K562 (cell line): Measurements from ENCODE around the gene CERCAM. TPM values are rescaled to one million over a fixed set of nuclear protein-coding genes. Genes with fewer than 3 reads are reported as not detected.

Experiments
- ATAC-seq: fragments of 200-7000 bp; cut with Tn5 transposase; 3 replicates; pipeline ENCODE4 v1.9.1; 2020; ENCODE audit warnings: moderate library complexity
- BruUV-seq: library from RNA; stranded (reverse); fragments of 400-500 nt; replicated peaks from 2 replicates; lab custom pipeline; 2021; lab: Mats Ljungman, UMichigan
- CTCF ChIA-PET: fragments of 300-600 bp; formaldehyde crosslinking; extraction: SDS; loops from one replicate; lab custom pipeline; 2021; ENCODE audit warnings: low intra/inter-chr PET ratio; lab: Yijun Ruan, JAX
- POLR2A ChIA-PET: fragments of 300-600, 350-650 bp; sonication (Branson Sonifier 250); formaldehyde crosslinking; extraction: SDS; loops from one replicate; lab custom pipeline; 2021; ENCODE audit warnings: antibody characterized with exemption, inconsistent platforms; lab: Yijun Ruan, JAX
- DNase-seq, 4 experiments: peaks; one replicate each; pipeline versions ENCODE4 v3.0.0 to v3.0.0-alpha.2; 2011 to 2018; ENCODE audit warnings: low spot score in 3 of 4, mixed read lengths in 3 of 4; ENCODE audit errors: extremely low read depth in 1 of 4
- FAIRE-seq: peaks from 2 replicates; lab custom pipeline; 2011; peaks lifted over from hg19 to GRCh38; lab: Jason Lieb, UNC
- H2AFZ ChIP-seq: 2 replicates; pipeline ENCODE4 v1.6.0; 2011; ENCODE audit warnings: low read depth, low read length, control low read depth, inconsistent platforms
- H3K27ac ChIP-seq: fragments of 200-600 bp; 3 replicates; pipeline ENCODE4 v1.8.0; 2011; ENCODE audit warnings: low read depth, mild to moderate bottlenecking, control low read depth, inconsistent platforms, low read length, moderate library complexity, mixed read lengths; ENCODE audit errors: extremely low read depth
- H3K27me3 ChIP-seq, 2 experiments: fragments of 300-600 bp in 1 of 2; 2 replicates in 1 of 2; 3 replicates in 1 of 2; pipeline versions ENCODE4 v1.6.0 to v1.8.0; 2011; ENCODE audit warnings: inconsistent platforms in 2 of 2, low read length in 2 of 2, mild to moderate bottlenecking in 1 of 2, mixed read lengths in 1 of 2, moderate library complexity in 1 of 2; ENCODE audit not compliant: control insufficient read depth in 2 of 2, insufficient read depth in 2 of 2
- H3K36me3 ChIP-seq: fragments of 300-600 bp; 3 replicates; pipeline ENCODE4 v1.8.0; 2011; ENCODE audit warnings: mild to moderate bottlenecking, low read length, inconsistent platforms; ENCODE audit not compliant: control insufficient read depth, insufficient read depth
- H3K4me1 ChIP-seq, 2 experiments: fragments of 200-600 bp in 1 of 2; replicated peaks in 1 of 2; 2 replicates in 1 of 2; 3 replicates in 1 of 2; pipeline versions ENCODE4 v1.5.1 to v1.8.0; 2011; ENCODE audit warnings: inconsistent platforms in 2 of 2, low read length in 2 of 2, mild to moderate bottlenecking in 1 of 2, mixed read lengths in 1 of 2, moderate library complexity in 1 of 2; ENCODE audit not compliant: control insufficient read depth in 2 of 2, insufficient read depth in 2 of 2
- H3K4me2 ChIP-seq: 2 replicates; pipeline ENCODE4 v1.6.1; 2011; ENCODE audit warnings: low read length, control low read depth, inconsistent platforms, mixed read lengths; ENCODE audit not compliant: insufficient read depth
- H3K4me3 ChIP-seq: fragments of 200-600 bp; sonication (generic), shearing (Covaris generic); 2 replicates; pipeline ENCODE4 v1.5.1; 2016; ENCODE audit warnings: control low read depth, inconsistent platforms
- H3K79me2 ChIP-seq: fragments of 200-600 bp; 3 replicates; pipeline ENCODE4 v1.8.0; 2011; ENCODE audit warnings: low read length, inconsistent platforms; ENCODE audit not compliant: control insufficient read depth, insufficient read depth
- H3K9ac ChIP-seq, 2 experiments: 2 replicates each; pipeline versions ENCODE4 v1.6.0 to v1.6.1; 2011; ENCODE audit warnings: low read depth in 2 of 2, low read length in 2 of 2, control low read depth in 1 of 2, inconsistent platforms in 1 of 2, mild to moderate bottlenecking in 1 of 2, mixed read lengths in 1 of 2; ENCODE audit not compliant: insufficient read depth in 1 of 2
- H3K9me1 ChIP-seq: one replicate; pipeline ENCODE4 v1.6.0; 2011; ENCODE audit warnings: inconsistent platforms, mild to moderate bottlenecking, low read length, moderate library complexity; ENCODE audit not compliant: control insufficient read depth, insufficient read depth
- H3K9me3 ChIP-seq: replicated peaks from 2 replicates; pipeline ENCODE4 v1.5.1; 2011; ENCODE audit warnings: low read depth, low read length, inconsistent platforms; ENCODE audit not compliant: control insufficient read depth, insufficient read depth
- H4K20me1 ChIP-seq: replicated peaks from 2 replicates; pipeline ENCODE4 v1.6.1; 2011; ENCODE audit warnings: low read length, inconsistent platforms, mixed read lengths; ENCODE audit not compliant: control insufficient read depth, insufficient read depth
- FOXJ3 ChIP-seq: sonication (generic); formaldehyde crosslinking; IDR thresholded peaks from 2 replicates; pipeline ENCODE4 v1.4.0; 2020; ENCODE audit warnings: mild to moderate bottlenecking, missing genetic modification reagents
- KLF16 ChIP-seq: IDR thresholded peaks from 2 replicates; pipeline ENCODE4 v1.6.1; 2016; ENCODE audit warnings: antibody characterized with exemption
- MYNN ChIP-seq, 2 experiments: sonication (generic); formaldehyde crosslinking in 1 of 2; IDR thresholded peaks; 2 replicates each; pipeline versions ENCODE4 v1.5.0 to v1.6.1; 2016 to 2020; ENCODE audit warnings: antibody characterized with exemption in 1 of 2, missing genetic modification reagents in 1 of 2
- ZBTB17 ChIP-seq: fragments of 450-650 bp; formaldehyde crosslinking; IDR thresholded peaks from 2 replicates; pipeline ENCODE4 v1.4.0; 2020; ENCODE audit warnings: mild to moderate bottlenecking
- ZKSCAN1 ChIP-seq: fragments of 150-350 bp; IDR thresholded peaks from 2 replicates; pipeline ENCODE4 v1.6.1; 2016; ENCODE audit warnings: low read depth, low read length
- ZNF764 ChIP-seq: fragments of 250-450 bp; sonication (Bioruptor Pico); IDR thresholded peaks from 2 replicates; pipeline ENCODE4 v1.4.0; 2020; ENCODE audit warnings: low read depth, mild to moderate bottlenecking, moderate library complexity
- WGBS: fragments of 100-300 bp; shearing (Covaris generic); methylation state at CpG from one replicate; pipeline ENCODE4 v1.1.6; 2016; ENCODE audit warnings: low coverage, mixed read lengths; ENCODE audit not compliant: insufficient coverage; ENCODE audit errors: missing lambda C conversion rate; 5-methylcytosine and 5-hydroxymethylcytosine counted together
- in situ Hi-C: fragments of 300-500 bp; cut with MboI; formaldehyde crosslinking; loops from 4 replicates; pipeline ENCODE4 v1.15.0; 2018; ENCODE audit warnings: inconsistent platforms, mixed read lengths
- intact Hi-C: fragments of 100-400 bp; cut with micrococcal nuclease; formaldehyde crosslinking; loops from 2 replicates; pipeline ENCODE4 v1.14.2; 2022
- polyA plus RNA-seq, 8 experiments: library from polyadenylated mRNA; depleted of rRNA in 4 of 8; stranded (reverse) in 5 of 8; unstranded in 3 of 8; fragments of >200 nt; fragmentation: Nextera tagmentation in 2 of 8; fragmentation: Illumina TruSeq in 1 of 8; extraction: Ambion mirVana in 2 of 8; extraction: Trizol in 1 of 8; gene quantifications; 2 replicates each; pipeline versions ENCODE4 v1.2.1 to v1.2.3, GENCODE V29; 2011 to 2014; ENCODE audit warnings: inconsistent platforms in 1 of 8, missing spikeins in 1 of 8
- total RNA-seq, 7 experiments: library from RNA; depleted of rRNA in 6 of 7; stranded (reverse); fragments of >200 nt in 6 of 7; fragmentation: Illumina TruSeq in 2 of 7; extraction: Trizol in 2 of 7; gene quantifications; 2 replicates each; pipeline versions ENCODE4 v1.2.1 to v1.2.3, GENCODE V29; 2011 to 2021; ENCODE audit warnings: low replicate concordance in 1 of 7

The CERCAM gene
- total and polyA plus RNA-seq, 9 of the 15 experiments (the other 6 are each of a cell fraction or from before 2014, with no cell fraction given), result 0.75 to 24.0 (median 18.0) TPM

DNA sequence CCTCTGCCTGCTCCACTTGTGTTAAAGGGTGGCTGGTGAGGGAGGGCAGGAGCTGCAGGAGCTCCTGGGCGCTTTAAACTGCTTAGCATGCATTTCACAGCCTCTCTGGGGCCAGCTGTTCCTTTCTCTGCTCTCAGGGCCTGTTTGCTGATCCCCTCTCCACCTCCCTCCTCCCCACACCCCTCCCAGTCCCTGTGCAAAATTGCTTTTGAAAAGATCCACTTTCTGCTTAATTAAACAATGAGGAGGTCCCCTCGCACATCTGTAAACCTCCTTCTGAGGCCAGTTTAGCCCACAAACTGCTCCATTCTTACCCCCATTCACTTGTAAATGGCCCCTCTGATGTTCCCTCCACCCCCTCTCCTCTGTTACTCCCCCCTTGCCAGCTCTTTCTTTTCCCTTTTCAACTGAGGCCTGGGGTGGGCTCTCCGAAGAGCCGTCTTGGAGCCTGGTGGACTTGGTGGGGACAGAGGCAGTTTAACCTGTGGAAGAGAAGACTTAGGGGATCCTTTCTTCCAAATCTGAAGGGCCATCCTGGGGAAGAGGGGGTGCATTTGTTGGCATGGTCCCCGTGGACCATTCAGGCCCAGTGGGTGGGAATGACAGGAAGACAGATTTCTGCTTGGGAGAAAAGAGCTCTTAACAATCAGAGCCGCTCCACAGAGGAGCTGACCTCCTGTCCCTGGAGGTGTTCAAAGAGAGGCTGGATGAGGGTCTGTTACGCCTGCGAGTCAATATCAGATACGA is 37.5 kb upstream of the CERCAM start:
- in situ Hi-C loops, result no loop called here
- no peak overlapping the region for H2AFZ ChIP-seq
- BruUV-seq, result no TSS peak
- H3K4me2 ChIP-seq, result no peak overlapping the region
- peaks cover 76% of the 10 kb centered on the region; the same call in 1 of the 3 replicates for H3K36me3 ChIP-seq
- H3K27ac ChIP-seq, result no peak overlapping the region
- no peak overlapping the region for H3K4me3 ChIP-seq
- H3K9me3 ChIP-seq, result no peaks in the 10 kb centered on the region
- ChIA-PET POLR2A (interaction anchor here (2.6 kb wide), 1 partner anchor 12 kb away, joined by 9 read pairs; the partner anchor contains the start of gene URM1), CTCF (no interaction called here)
- intact Hi-C loops, result no loop called here
- H3K27me3 ChIP-seq, result no peaks in the 10 kb centered on the region
- ATAC-seq (no peak), DNase-seq (no peak), FAIRE-seq (no peak)
- peak overlapping the region in 1 of 2 experiments; percentile 62; a peak in 2 of 4 replicates for H3K9ac ChIP-seq
- 90% methylated on average over 9 of the region's 9 CpGs for WGBS
- TF ChIP-seq ZKSCAN1, result no peak
- no peaks in the 10 kb centered on the region for H4K20me1 ChIP-seq
- no peaks in the 10 kb centered on the region for H3K79me2 ChIP-seq
- H3K4me1 ChIP-seq, result no peaks in the 10 kb centered on the region
- H3K9me1 ChIP-seq, result peaks cover 5% of the 10 kb centered on the region

DNA sequence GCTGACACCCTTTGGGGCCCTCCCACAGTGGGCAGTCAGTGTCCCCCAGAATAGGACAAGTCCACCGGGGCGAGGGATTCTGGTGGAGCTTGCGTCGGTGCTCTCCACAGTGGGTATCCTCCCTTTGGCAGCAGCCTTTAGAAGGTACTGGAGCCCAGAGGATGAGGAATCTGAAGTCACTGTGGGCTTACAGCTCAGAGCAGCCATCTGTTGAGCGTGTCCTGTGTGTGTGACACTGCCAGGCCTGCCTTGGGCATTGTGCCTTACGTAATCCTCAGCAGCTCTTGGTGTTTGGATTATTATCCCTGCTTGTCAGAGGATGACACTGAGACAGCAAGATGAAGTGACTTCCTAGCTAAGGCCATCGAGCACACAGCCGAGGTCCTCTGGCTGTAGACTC is 36.9 kb upstream of the CERCAM start:
- ChIA-PET CTCF (no interaction called here), POLR2A (interaction anchor here (0.5 to 2.6 kb wide), 3 partner anchors 10 to 19 kb away, joined by 3 to 9 read pairs (median 3); partner anchors contain the start of gene URM1)
- H3K79me2 ChIP-seq, result no peaks in the 10 kb centered on the region
- no peaks in the 10 kb centered on the region for H3K9me3 ChIP-seq
- no peak overlapping the region for H3K4me2 ChIP-seq
- H2AFZ ChIP-seq, result no peak overlapping the region
- intact Hi-C loops, result no loop called here
- no TSS peak for BruUV-seq
- ATAC-seq (no peak), FAIRE-seq (no peak), DNase-seq (no peak)
- 89% methylated on average over 8 of the region's 8 CpGs for WGBS
- no peak overlapping the region for H3K4me3 ChIP-seq
- peaks cover 78% of the 10 kb centered on the region; the same call in 1 of the 3 replicates for H3K36me3 ChIP-seq
- H4K20me1 ChIP-seq, result no peaks in the 10 kb centered on the region
- peaks cover 5% of the 10 kb centered on the region for H3K9me1 ChIP-seq
- in situ Hi-C loops, result no loop called here
- H3K9ac ChIP-seq, result peak overlapping the region in 1 of 2 experiments; percentile 27; a peak in 1 of 4 replicates
- H3K4me1 ChIP-seq, result no peaks in the 10 kb centered on the region
- no peak overlapping the region for H3K27ac ChIP-seq
- H3K27me3 ChIP-seq, result no peaks in the 10 kb centered on the region
- TF ChIP-seq ZBTB17 (CRISPR knock-in tag) (no peak), ZNF764 (CRISPR knock-in tag) (no peak), FOXJ3 (CRISPR knock-in tag) (no peak), MYNN (IDR thresholded peaks at IDR 0.05) (no peak), MYNN (CRISPR knock-in tag; IDR thresholded peaks at IDR 0.05) (no peak), KLF16 (no peak)
